ENCODE results near the gene SDK1.

- no peak for TF ChIP-seq REST (IDR thresholded peaks at IDR 0.05; ENCODE audit: unreplicated experiment)
- TF ChIP-seq CTCF (conservative IDR thresholded peaks at IDR 0.05; ENCODE audit: low read depth in 2 of 2) = no peak
- no peak for TF ChIP-seq EZH2phosphoT487 (IDR thresholded peaks at IDR 0.05; ENCODE audit: unreplicated experiment)
- TF ChIP-seq EZH2 (IDR thresholded peaks at IDR 0.05; ENCODE audit: low read depth, unreplicated experiment) = no peak
- no peak for TF ChIP-seq STAT1 (IDR thresholded peaks at IDR 0.05; ENCODE audit: unreplicated experiment)
- TF ChIP-seq POLR2AphosphoS5 (IDR thresholded peaks at IDR 0.05; ENCODE audit: low read depth) = no peak
- no peak for TF ChIP-seq NANOG (IDR thresholded peaks at IDR 0.05; ENCODE audit: borderline replicate concordance)
- TF ChIP-seq CREB1 (CRISPR knock-in tag; IDR thresholded peaks at IDR 0.05; ENCODE audit: low read depth) = no peak
- no peak for TF ChIP-seq ZNF114 (CRISPR knock-in tag; IDR thresholded peaks at IDR 0.05)
- TF ChIP-seq JUNB (IDR thresholded peaks at IDR 0.05; ENCODE audit: unreplicated experiment) = no peak
- no peak for TF ChIP-seq ZNF331 (CRISPR knock-in tag; IDR thresholded peaks at IDR 0.05; ENCODE audit: low read depth)
- TF ChIP-seq ETS1 (IDR thresholded peaks at IDR 0.05) = no peak
Observed at GRCh38 chr7:3953133-3953532, 652.1 kb downstream of the SDK1 start.

Measured in GM23338 (cell line).